HepG2 (cell line): ENCODE measurements around the gene PTGDS. TPM values are rescaled to one million over a fixed set of nuclear protein-coding genes. Genes with fewer than 3 reads are reported as not detected.

Source experiments
- CEBPB ChIP-seq: IDR thresholded peaks from 2 replicates; pipeline ENCODE4 v1.6.1; 2011; ENCODE audit warnings: low read depth, low read length, improper control_type of control experiment, borderline replicate concordance
- CHCHD3 ChIP-seq: sonication (generic); formaldehyde crosslinking; IDR thresholded peaks from 2 replicates; pipeline ENCODE4 v1.8.0; 2022; ENCODE audit warnings: mild to moderate bottlenecking, missing genetic modification reagents, moderate library complexity
- IKZF4 ChIP-seq: sonication (generic); formaldehyde crosslinking; IDR thresholded peaks from 2 replicates; pipeline ENCODE4 v1.5.1; 2020; ENCODE audit warnings: borderline replicate concordance, mild to moderate bottlenecking, low read depth, missing genetic modification reagents; ENCODE audit errors: not compliant biosample characterization
- JUNB ChIP-seq: sonication (generic); formaldehyde crosslinking; IDR thresholded peaks from 2 replicates; pipeline ENCODE4 v1.8.0; 2022; ENCODE audit warnings: missing genetic modification reagents, mild to moderate bottlenecking, borderline replicate concordance
- LBX2 ChIP-seq: sonication (generic); formaldehyde crosslinking; IDR thresholded peaks from 2 replicates; pipeline ENCODE4 v1.5.0; 2020; ENCODE audit warnings: missing genetic modification reagents, mild to moderate bottlenecking, borderline replicate concordance
- LRRFIP1 ChIP-seq: sonication (generic); formaldehyde crosslinking; conservative IDR thresholded peaks from 2 replicates; pipeline ENCODE4 v1.4.0; 2020; ENCODE audit warnings: missing genetic modification reagents
- NCOR1 ChIP-seq: fragments of 200-600 bp; sonication (generic); IDR thresholded peaks from 2 replicates; pipeline ENCODE4 v1.7.0; 2017; ENCODE audit warnings: antibody characterized with exemption, low read length, borderline replicate concordance
- NFATC3 ChIP-seq: sonication (generic); formaldehyde crosslinking; IDR thresholded peaks from 2 replicates; pipeline ENCODE4 v1.5.1; 2020; ENCODE audit warnings: mild to moderate bottlenecking, missing genetic modification reagents
- NR1H2 ChIP-seq: sonication (generic); formaldehyde crosslinking; IDR thresholded peaks from 2 replicates; pipeline ENCODE4 v1.8.1; 2022; ENCODE audit warnings: low read depth, missing genetic modification reagents, borderline replicate concordance
- PATZ1 ChIP-seq: sonication (generic); formaldehyde crosslinking; IDR thresholded peaks from 2 replicates; pipeline ENCODE4 v1.4.0; 2020; ENCODE audit warnings: missing genetic modification reagents
- POLR2A ChIP-seq, 2 experiments: IDR thresholded peaks; 2 replicates each; pipeline ENCODE4 v1.6.1; 2011; ENCODE audit warnings: low read depth in 2 of 2, low read length in 2 of 2, mild to moderate bottlenecking in 1 of 2, moderate library complexity in 1 of 2; ENCODE audit not compliant: insufficient read depth in 1 of 2
- RBM39 ChIP-seq: fragments of 200-400 bp; formaldehyde crosslinking; IDR thresholded peaks from one replicate; pipeline ENCODE4 v1.6.1; 2018; ENCODE audit warnings: antibody characterized with exemption, mild to moderate bottlenecking, low read depth, low read length; ENCODE audit not compliant: poor library complexity, severe bottlenecking
- RFXAP ChIP-seq: sonication (generic); formaldehyde crosslinking; IDR thresholded peaks from 2 replicates; pipeline ENCODE4 v1.4.0; 2020; ENCODE audit warnings: missing genetic modification reagents, borderline replicate concordance
- RXRA ChIP-seq: sonication (generic); formaldehyde crosslinking; IDR thresholded peaks from 2 replicates; pipeline ENCODE4 v1.5.1; 2020; ENCODE audit warnings: missing genetic modification reagents
- SP2 ChIP-seq: sonication (generic); formaldehyde crosslinking; IDR thresholded peaks from 2 replicates; pipeline ENCODE4 v1.5.1; 2020; ENCODE audit warnings: mild to moderate bottlenecking, missing genetic modification reagents
- THRA ChIP-seq: sonication (generic); formaldehyde crosslinking; IDR thresholded peaks from 2 replicates; pipeline ENCODE4 v1.4.0; 2020; ENCODE audit warnings: missing genetic modification reagents, borderline replicate concordance
- TMF1 ChIP-seq: sonication (generic); formaldehyde crosslinking; IDR thresholded peaks from 2 replicates; pipeline ENCODE4 v1.8.1; 2022; ENCODE audit warnings: low read depth, missing genetic modification reagents
- ZBTB20 ChIP-seq: sonication (generic); formaldehyde crosslinking; IDR thresholded peaks from 2 replicates; pipeline ENCODE4 v1.8.1; 2023; ENCODE audit warnings: missing genetic modification reagents, low read depth, mild to moderate bottlenecking, borderline replicate concordance
- ZBTB43 ChIP-seq: sonication (generic); formaldehyde crosslinking; conservative IDR thresholded peaks from 2 replicates; pipeline ENCODE4 v1.4.0; 2020; ENCODE audit warnings: missing genetic modification reagents
- ZKSCAN5 ChIP-seq: sonication (generic); formaldehyde crosslinking; IDR thresholded peaks from 2 replicates; pipeline ENCODE4 v1.5.1; 2020; ENCODE audit warnings: mild to moderate bottlenecking, missing genetic modification reagents
- ZNF672 ChIP-seq: sonication (generic); formaldehyde crosslinking; IDR thresholded peaks from 2 replicates; pipeline ENCODE4 v1.8.1; 2022; ENCODE audit warnings: missing genetic modification reagents
- ZNF777 ChIP-seq: sonication (generic); formaldehyde crosslinking; IDR thresholded peaks from 2 replicates; pipeline ENCODE4 v1.4.0; 2020; ENCODE audit warnings: missing genetic modification reagents
- ZNF891 ChIP-seq: sonication (generic); formaldehyde crosslinking; IDR thresholded peaks from 2 replicates; pipeline ENCODE4 v1.5.0; 2020; ENCODE audit warnings: mild to moderate bottlenecking, missing genetic modification reagents
- polyA plus RNA-seq, 8 experiments: library from polyadenylated mRNA; depleted of rRNA in 3 of 8; stranded (reverse) in 7 of 8; unstranded in 1 of 8; fragments of >200 nt; fragmentation: Illumina TruSeq in 4 of 8; extraction: Trizol in 4 of 8; gene quantifications; 2 replicates each; pipeline versions ENCODE4 v1.2.1 to v1.2.3, GENCODE V29; 2011 to 2016; ENCODE audit warnings: low read depth in 4 of 8, missing spikeins in 1 of 8, mixed read lengths in 1 of 8; ENCODE audit not compliant: insufficient read depth in 1 of 8
- total RNA-seq, 5 experiments: library from RNA; depleted of rRNA; stranded (reverse); fragments of >200 nt; fragmentation: Illumina TruSeq; extraction: Trizol; gene quantifications; 2 replicates each; pipeline ENCODE4 v1.2.3, GENCODE V29; 2016; ENCODE audit warnings: low read depth in 1 of 5

PTGDS gene
- total and polyA plus RNA-seq, 2 of the 13 experiments (the other 11 are each of a cell fraction or from before 2014, with no cell fraction given) = 0.33 to 0.50 TPM

- TF ChIP-seq LRRFIP1 (CRISPR knock-in tag) (no peak), ZKSCAN5 (CRISPR knock-in tag) (0 out of 2 replicates have a peak, but pooled peaks have one; percentile 18), SP2 (CRISPR knock-in tag) (no peak), NFATC3 (no peak), CEBPB (peak; percentile 65), NR1H2 (no peak), ZBTB20 (CRISPR knock-in tag) (no peak), PATZ1 (peak; percentile 88), LBX2 (CRISPR knock-in tag) (no peak), CHCHD3 (no peak), ZNF672 (CRISPR knock-in tag) (no peak), RFXAP (no peak), ZNF777 (CRISPR knock-in tag) (peak; percentile 77), THRA (CRISPR knock-in tag) (no peak; the same call in 1 of the 2 replicates), ZNF891 (CRISPR knock-in tag) (no peak), ZBTB43 (no peak), IKZF4 (no peak), RXRA (no peak), NCOR1 (0 out of 2 replicates have a peak, but pooled peaks have one; percentile 40), RBM39 (no peak), POLR2A (IDR thresholded peaks at IDR 0.05; ENCODE audit: insufficient read depth in 1 of 2, low read depth in 2 of 2, low read length in 2 of 2) (no peak), JUNB (CRISPR knock-in tag) (no peak), TMF1 (CRISPR knock-in tag) (no peak)
Observed at GRCh38 chr9:136949239-136949816, 28.0 kb upstream of the PTGDS start (continued).
